ENCODE results near the gene RRAS2.

RRAS2 gene

DNA sequence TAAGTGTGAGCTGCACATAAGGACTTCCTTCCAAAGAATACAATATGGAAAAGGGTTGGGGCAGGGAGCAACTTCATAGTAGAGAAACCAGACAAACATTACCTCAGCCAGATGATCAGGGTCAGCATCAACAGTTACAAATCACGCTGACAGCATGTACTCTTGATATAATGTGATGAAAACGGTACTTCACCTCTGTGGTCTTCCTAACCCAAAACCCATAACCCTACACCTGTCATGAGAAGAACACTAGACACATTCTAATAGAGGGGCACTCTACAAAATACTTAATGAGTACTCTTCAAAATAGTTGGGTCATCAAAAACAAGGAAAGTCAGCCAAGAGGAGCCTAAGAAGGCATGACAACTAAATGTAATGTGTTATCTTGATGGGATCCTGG is 43.9 kb downstream of the RRAS2 start:
- TF ChIP-seq POLR2A (IDR thresholded peaks at IDR 0.05; ENCODE audit: low read depth, low read length): no peak
- DNase-seq (ENCODE audit: insufficient read length, low spot score) (no peak), FAIRE-seq (no peak)

GRCh38 chr11:14314127-14314526 is 44.9 kb downstream of the RRAS2 start:
- no peak for TF ChIP-seq POLR2A (IDR thresholded peaks at IDR 0.05; ENCODE audit: low read depth, low read length)
- DNase-seq (ENCODE audit: insufficient read length, low spot score): no peak
- FAIRE-seq: no peak

DNA sequence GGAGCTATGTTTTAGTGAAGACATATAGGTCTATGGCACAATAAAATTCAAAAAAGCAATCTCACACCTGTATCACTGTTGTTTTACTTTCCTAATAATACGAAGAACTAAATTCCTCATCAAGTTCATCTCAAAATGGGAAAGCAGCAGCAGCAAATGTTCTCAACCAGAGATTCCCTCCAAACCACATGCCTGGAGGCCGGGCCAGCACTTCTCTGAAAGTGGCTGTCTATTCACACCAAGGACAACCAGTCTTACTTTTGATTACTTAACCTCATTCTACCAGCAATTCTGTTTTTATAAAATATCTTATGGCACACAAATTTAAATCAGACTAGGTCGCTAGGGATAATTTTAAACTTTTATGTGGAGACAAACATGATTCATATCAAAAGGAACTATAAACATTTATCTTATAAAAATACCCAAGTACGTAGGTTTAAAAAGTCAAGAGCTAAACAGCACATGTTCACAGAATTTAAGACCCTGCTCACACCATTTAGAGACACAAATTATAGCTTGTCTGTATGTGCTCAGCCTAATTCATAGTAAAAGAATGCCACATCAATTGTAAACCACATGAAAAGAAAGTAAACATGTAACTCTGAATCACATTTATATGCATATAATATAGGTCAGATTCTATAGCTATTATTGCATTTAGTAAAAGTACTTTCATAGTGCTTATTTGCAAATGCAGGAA is 46.1 kb downstream of the RRAS2 start:
- TF ChIP-seq POLR2A (IDR thresholded peaks at IDR 0.05; ENCODE audit: low read depth, low read length): no peak
- no peak for FAIRE-seq

GRCh38 chr11:14310679-14311078 is 48.3 kb downstream of the RRAS2 start:
- no peak for FAIRE-seq
- no peak for TF ChIP-seq POLR2A (IDR thresholded peaks at IDR 0.05; ENCODE audit: low read depth, low read length)
- no peak for DNase-seq (ENCODE audit: insufficient read length, low spot score)

More for the DNA sequence above, 46.1 kb downstream of the RRAS2 start:
- no peak for DNase-seq (ENCODE audit: insufficient read length, low spot score)

- no peak for FAIRE-seq
Measured at GRCh38 chr11:14309425-14310192, 49.4 kb downstream of the RRAS2 start.

GRCh38 chr11:14308897-14309387 is 50.0 kb downstream of the RRAS2 start:
- FAIRE-seq (no peak), DNase-seq (ENCODE audit: insufficient read length, low spot score) (no peak)
- no peak for TF ChIP-seq POLR2A (IDR thresholded peaks at IDR 0.05; ENCODE audit: low read depth, low read length)

More at GRCh38 chr11:14309425-14310192, 49.4 kb downstream of the RRAS2 start:
- TF ChIP-seq POLR2A (IDR thresholded peaks at IDR 0.05; ENCODE audit: low read depth, low read length): no peak
- no peak for DNase-seq (ENCODE audit: insufficient read length, low spot score)

GRCh38 chr11:14308114-14308896 is 50.7 kb downstream of the RRAS2 start:
- no peak for TF ChIP-seq POLR2A (IDR thresholded peaks at IDR 0.05; ENCODE audit: low read depth, low read length)
- FAIRE-seq (no peak), DNase-seq (ENCODE audit: insufficient read length, low spot score) (peak; percentile 16)

DNA sequence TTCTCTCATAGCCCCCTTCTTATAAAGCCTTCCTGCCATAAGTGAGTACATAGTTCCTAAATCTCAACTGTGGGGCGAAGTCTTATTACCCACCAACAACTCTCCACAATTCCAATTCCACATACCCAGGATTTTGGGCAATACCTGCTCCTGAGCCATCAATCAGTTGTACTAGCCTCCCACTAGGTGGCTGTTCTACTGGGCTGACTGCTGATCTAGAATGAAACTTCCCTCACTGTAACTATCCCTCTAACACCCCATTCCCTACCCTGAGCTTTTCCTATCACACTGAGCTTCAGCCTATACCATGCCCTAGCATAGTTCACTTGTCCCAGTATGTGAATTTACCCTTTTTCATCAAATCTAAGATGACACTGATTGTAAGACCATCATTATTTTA is 52.5 kb downstream of the RRAS2 start:
- no peak for FAIRE-seq
- TF ChIP-seq POLR2A (IDR thresholded peaks at IDR 0.05; ENCODE audit: low read depth, low read length): no peak
- no peak for DNase-seq (ENCODE audit: insufficient read length, low spot score)

DNA sequence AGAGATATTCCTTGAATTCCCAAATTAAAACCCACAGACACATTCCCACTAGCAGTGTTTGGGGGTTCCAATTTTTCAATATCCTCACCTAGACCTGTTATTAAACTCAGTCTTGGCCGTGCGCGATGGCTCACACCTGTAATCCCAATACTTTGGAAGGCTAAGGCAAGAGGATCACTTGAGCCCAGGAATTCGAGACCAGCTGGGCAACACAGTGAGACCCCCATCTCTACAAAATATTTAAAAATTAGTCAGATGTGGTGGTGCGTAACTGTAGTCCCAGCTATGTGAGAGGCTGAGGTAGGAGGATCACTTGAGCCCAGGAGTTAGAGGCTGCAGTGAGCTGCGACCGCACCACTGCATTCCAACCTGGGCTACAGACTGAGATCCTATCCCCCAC is 53.3 kb downstream of the RRAS2 start:
- no peak for DNase-seq (ENCODE audit: insufficient read length, low spot score)

GRCh38 chr11:14304601-14305000 is 54.4 kb downstream of the RRAS2 start:
- DNase-seq (ENCODE audit: insufficient read length, low spot score) (no peak), FAIRE-seq (no peak)
- no peak for TF ChIP-seq POLR2A (IDR thresholded peaks at IDR 0.05; ENCODE audit: low read depth, low read length)

More for the DNA sequence above, 53.3 kb downstream of the RRAS2 start:
- FAIRE-seq: no peak
- TF ChIP-seq POLR2A (IDR thresholded peaks at IDR 0.05; ENCODE audit: low read depth, low read length): no peak

- DNase-seq (ENCODE audit: insufficient read length, low spot score): peak; percentile 39
- TF ChIP-seq POLR2A (IDR thresholded peaks at IDR 0.05; ENCODE audit: low read depth, low read length): no peak
- FAIRE-seq: peak; percentile 84
Measured at GRCh38 chr11:14300661-14301304, 58.2 kb downstream of the RRAS2 start.

DNA sequence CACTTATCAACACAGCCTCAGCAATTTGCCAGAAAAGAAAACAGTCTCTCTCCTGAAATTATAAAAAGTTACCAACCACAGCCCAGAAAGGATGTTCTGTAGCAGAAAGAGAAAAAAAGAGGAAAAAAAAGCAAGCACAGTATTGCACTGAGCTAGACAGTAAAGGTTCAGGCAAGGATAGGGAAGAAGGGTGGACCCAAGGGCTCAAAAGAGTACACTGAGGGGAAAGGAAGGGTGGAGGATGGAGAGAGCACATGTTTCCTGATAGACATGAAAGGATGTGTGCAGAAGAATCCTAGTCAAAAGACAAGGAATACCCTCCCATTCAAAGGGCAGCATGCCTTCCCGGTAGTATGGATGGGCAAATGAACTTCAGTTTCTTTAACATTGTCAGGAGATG is 59.1 kb downstream of the RRAS2 start:
- TF ChIP-seq POLR2A (IDR thresholded peaks at IDR 0.05; ENCODE audit: low read depth, low read length): no peak
- DNase-seq (ENCODE audit: insufficient read length, low spot score) (no peak), FAIRE-seq (no peak)

DNA sequence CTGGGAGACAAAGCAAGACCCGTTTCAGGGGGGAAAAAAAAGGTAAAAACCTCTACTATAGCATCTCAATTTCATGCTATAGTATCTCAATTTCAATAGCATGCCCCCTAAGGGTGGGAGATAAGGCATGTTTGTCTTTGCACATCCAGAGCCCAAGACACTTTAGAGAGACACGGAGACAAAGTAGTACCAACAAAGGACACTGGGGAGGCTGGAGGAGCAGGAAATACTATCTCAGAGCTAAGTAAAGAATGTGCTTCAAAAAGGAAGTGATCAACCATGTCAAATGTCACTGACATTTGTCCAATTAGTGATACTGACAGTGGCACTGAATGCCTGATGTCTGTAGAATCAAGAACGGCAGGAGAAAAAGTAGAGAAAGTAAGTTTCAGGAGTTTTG is 68.6 kb downstream of the RRAS2 start:
- no peak for FAIRE-seq
- no peak for TF ChIP-seq POLR2A (IDR thresholded peaks at IDR 0.05; ENCODE audit: low read depth, low read length)
- no peak for DNase-seq (ENCODE audit: insufficient read length, low spot score)

Measured in H54 (cell line).